Fibroblast of the aortic adventitia (primary cell): ENCODE results near the gene IL17A. TPM values are rescaled to one million over a fixed set of nuclear protein-coding genes. Genes with fewer than 3 reads are reported as not detected.

Source experiments
- DNase-seq: peaks from one replicate; pipeline ENCODE4 v3.0.0-alpha.2; 2010; ENCODE audit warnings: low read depth
- H3K4me3 ChIP-seq: 2 replicates; pipeline ENCODE4 v1.5.1; 2011; ENCODE audit warnings: low read depth, mild to moderate bottlenecking, control low read depth, low read length, moderate library complexity
- CTCF ChIP-seq: IDR thresholded peaks from 2 replicates; pipeline ENCODE4 v1.5.1; 2011; ENCODE audit warnings: mild to moderate bottlenecking, low read length, control low read depth, inconsistent platforms; ENCODE audit not compliant: insufficient read depth
- total RNA-seq: library from RNA; depleted of rRNA; stranded (reverse); fragments of >200 nt; gene quantifications from 2 replicates; pipeline ENCODE4 v1.2.3, GENCODE V29; 2012; ENCODE audit warnings: low replicate concordance

IL17A gene
- total RNA-seq, 1 donor = not detected

GRCh38 chr6:52143551-52143950 is 42.6 kb upstream of the IL17A start:
- TF ChIP-seq CTCF = no peak
- DNase-seq = no peak
- no peak overlapping the region for H3K4me3 ChIP-seq

GRCh38 chr6:52144196-52145076 is 41.7 kb upstream of the IL17A start:
- no peak overlapping the region for H3K4me3 ChIP-seq
- DNase-seq = no peak
- TF ChIP-seq CTCF = no peak

GRCh38 chr6:52146851-52147445 is 39.2 kb upstream of the IL17A start:
- no peak for DNase-seq
- no peak overlapping the region for H3K4me3 ChIP-seq
- no peak for TF ChIP-seq CTCF

GRCh38 chr6:52149076-52149475 is 37.1 kb upstream of the IL17A start:
- no peak for TF ChIP-seq CTCF
- DNase-seq = no peak
- H3K4me3 ChIP-seq = no peak overlapping the region

GRCh38 chr6:52149949-52150348 is 36.2 kb upstream of the IL17A start:
- H3K4me3 ChIP-seq = no peak overlapping the region
- no peak for TF ChIP-seq CTCF
- no peak for DNase-seq

GRCh38 chr6:52152070-52152423 is 34.1 kb upstream of the IL17A start:
- H3K4me3 ChIP-seq = no peak overlapping the region
- DNase-seq = no peak
- no peak for TF ChIP-seq CTCF

GRCh38 chr6:52152711-52153160 is 33.4 kb upstream of the IL17A start:
- no peak for DNase-seq
- H3K4me3 ChIP-seq = no peak overlapping the region
- no peak for TF ChIP-seq CTCF
